Right ventricle myocardium inferior (tissue), 1 donor: ENCODE measurements around the gene KLHL25. TPM values are rescaled to one million over a fixed set of nuclear protein-coding genes. Genes with fewer than 3 reads are reported as not detected.
A peak's percentile ranks its signal among the peaks of the same experiment; 100 is the strongest.

Experiments used
- ATAC-seq: fragments of 200-7000 bp; cut with Tn5 transposase; one replicate; pipeline ENCODE4 v1.9.1; 2020; ENCODE audit warnings: mild to moderate bottlenecking, moderate library complexity
- DNase-seq: peaks from one replicate; pipeline ENCODE4 v3.0.0; 2021; ENCODE audit errors: missing footprints
- intact Hi-C: fragments of 100-400 bp; cut with DNase I; formaldehyde crosslinking; loops from one replicate; pipeline ENCODE4 v1.11.0; 2022
- total RNA-seq: library from RNA; stranded (reverse); fragmentation: NEBNext Ultra II Directional; extraction: Animal tissue kit (Norgen Biotek cat#: 25700); gene quantifications from one replicate; pipeline ENCODE4 v1.2.1, GENCODE V29; 2021
- donor health status: DM: no; HTN: yes; CAD: no; lungs with severe emphysema.

The KLHL25 gene
- total RNA-seq, 1 donor from 2014 or later = 4.5 TPM

DNA sequence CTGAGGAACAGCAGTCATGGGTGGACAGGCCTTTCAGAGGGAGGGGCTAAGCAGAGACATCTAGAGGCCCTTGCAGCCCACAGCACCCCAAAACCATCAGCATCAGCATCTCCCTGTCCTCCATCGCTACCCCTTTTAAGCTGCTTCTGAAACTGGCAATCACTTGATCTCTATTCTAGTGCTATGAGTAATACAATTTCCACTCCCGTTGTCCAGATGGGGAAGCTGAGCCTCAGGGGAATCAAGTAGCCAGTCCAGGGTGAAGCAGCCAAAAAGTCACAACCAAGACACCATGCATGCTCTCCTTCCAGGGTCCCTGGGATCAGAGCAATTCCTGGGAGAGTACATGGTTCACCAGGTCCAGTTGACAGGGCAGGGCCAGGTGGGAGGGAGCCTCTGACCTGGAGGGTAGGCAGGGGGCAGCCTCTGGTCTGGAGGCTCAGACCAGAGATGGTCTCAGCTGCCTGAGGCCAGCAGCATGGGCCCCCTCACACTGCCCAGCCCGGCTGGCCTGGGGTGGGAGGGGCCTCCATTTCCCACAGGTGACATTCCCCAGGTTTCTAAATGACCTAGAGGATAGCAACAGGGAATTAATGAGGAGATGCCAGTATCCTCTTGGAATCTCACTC lies 30.0 kb downstream of the KLHL25 start:
- intact Hi-C loops = no loop called here
- DNase-seq = peak; percentile 57
- no peak for ATAC-seq

- DNase-seq (peak; percentile 56), ATAC-seq (peak; percentile 1)
- intact Hi-C loops = no loop called here
Observed at GRCh38 chr15:85763673-85764633, 30.8 kb downstream of the KLHL25 start.

DNA sequence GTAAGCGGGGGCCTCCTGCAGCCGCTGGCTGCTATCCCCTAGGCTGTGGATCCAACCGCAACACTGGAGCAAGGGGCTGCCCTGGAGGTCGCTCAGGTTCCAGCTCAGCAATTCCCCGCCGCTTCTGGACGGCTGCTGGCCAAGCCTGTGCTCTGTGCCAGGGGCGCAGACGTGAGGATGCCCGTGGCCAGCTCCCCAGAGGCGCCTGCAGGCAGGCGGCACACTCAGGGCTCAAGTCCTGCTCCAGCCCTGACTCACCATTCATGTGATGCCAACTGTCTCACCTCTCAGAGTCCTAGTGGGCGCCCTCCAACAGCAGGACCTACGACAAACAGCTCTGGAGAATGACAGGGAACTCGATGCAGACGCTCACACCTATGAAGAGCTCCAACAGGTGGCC lies 31.6 kb downstream of the KLHL25 start:
- intact Hi-C loops = no loop called here
- peak; percentile 80 for ATAC-seq
- DNase-seq = no peak

DNA sequence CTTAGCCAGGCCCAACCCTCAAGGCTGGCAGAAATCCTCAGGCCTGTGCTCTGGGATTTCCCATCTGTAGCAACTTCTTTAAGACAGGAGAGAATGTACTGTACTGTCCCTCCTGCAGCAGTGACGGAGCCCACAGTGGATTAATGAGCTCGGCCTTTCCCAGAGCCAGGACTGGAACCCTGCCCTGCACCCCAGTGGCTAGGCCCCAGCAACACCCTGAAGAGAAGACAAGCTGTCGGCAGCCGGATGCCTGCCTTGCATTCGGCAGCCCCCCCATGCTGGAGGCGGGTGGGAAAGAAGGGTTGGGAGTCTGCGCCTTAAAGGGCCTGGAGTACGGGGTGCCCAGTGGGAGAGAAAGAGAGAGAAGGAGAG lies 32.0 kb downstream of the KLHL25 start:
- ATAC-seq (peak; percentile 56), DNase-seq (no peak)
- intact Hi-C loops = no loop called here

GRCh38 chr15:85762039-85762755 lies 32.5 kb downstream of the KLHL25 start:
- DNase-seq (no peak), ATAC-seq (no peak)

GRCh38 chr15:85761635-85762034 lies 33.1 kb downstream of the KLHL25 start:
- intact Hi-C loops = no loop called here
- ATAC-seq (no peak), DNase-seq (no peak)

More at GRCh38 chr15:85762039-85762755, 32.5 kb downstream of the KLHL25 start:
- intact Hi-C loops = no loop called here

GRCh38 chr15:85760531-85761371 lies 34.0 kb downstream of the KLHL25 start:
- no peak for ATAC-seq
- DNase-seq = no peak
- intact Hi-C loops = no loop called here

DNA sequence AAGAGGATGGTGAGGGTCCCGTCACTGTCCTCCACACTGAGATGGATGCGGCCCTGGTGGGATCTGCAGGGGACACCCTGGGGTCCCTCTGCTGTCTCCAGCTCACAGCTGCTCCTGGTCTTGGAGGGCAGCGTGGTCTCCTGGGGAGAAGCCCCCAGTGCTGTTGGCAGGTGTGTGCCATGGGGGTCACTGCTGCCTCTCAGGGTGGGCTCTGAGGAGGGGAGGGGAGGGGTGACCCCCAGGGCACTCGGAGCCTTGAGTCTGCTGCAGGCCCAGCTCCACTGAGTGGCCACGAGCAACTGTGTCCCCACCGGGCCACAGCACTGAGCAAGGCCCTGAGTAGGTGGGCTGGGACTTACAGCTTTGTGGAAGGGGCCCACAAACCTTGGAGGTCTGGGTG lies 34.7 kb downstream of the KLHL25 start:
- DNase-seq = no peak
- intact Hi-C loops = no loop called here

DNA sequence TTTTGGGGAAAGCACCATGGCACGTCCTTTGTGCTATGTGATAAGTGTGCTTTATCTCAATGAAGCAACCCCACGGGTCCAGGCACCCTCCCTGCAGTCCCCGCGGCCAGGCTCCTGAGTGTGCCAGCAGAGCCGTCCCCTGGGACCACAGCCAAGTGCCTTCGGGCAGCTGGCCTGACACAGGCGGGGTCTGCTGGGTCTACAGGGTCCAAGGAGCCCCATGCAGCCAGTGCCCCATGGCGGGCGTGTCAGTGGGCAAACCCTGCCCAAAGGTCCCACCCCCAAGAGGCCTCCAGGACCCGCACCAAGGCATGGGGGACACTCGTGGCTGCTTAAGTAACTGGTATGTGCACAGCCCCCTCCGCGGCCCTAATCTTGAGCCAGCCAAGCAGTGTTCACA lies 35.3 kb downstream of the KLHL25 start:
- no peak for ATAC-seq
- intact Hi-C loops = no loop called here

More for the DNA sequence above, 34.7 kb downstream of the KLHL25 start:
- ATAC-seq = no peak

DNA sequence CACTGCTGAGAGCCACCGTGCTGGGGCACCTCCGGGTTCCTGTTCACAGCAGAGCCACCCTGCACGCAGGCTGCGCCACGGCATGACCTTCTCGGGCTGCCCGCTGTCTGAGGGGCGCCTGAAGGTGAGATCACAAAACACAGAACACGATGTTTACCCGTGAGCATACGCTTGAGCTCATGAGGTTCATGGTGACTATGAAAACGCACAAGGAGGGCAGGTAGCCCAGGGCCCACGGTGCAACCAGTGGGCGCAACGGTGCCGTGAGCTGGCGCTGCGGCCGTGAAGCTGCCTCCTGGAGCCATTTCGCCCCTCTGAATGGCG lies 36.1 kb downstream of the KLHL25 start:
- intact Hi-C loops = no loop called here
- DNase-seq (no peak), ATAC-seq (no peak)

More for the DNA sequence above, 35.3 kb downstream of the KLHL25 start:
- no peak for DNase-seq

GRCh38 chr15:85757939-85758654 lies 36.6 kb downstream of the KLHL25 start:
- intact Hi-C loops = no loop called here
- DNase-seq (no peak), ATAC-seq (no peak)

GRCh38 chr15:85757073-85757938 lies 37.4 kb downstream of the KLHL25 start:
- ATAC-seq (peak; percentile 45), DNase-seq (peak; percentile 23)
- intact Hi-C loops = no loop called here

GRCh38 chr15:85756411-85757072 lies 38.2 kb downstream of the KLHL25 start:
- intact Hi-C loops = no loop called here
- DNase-seq (peak; percentile 50), ATAC-seq (no peak)

GRCh38 chr15:85755942-85756341 lies 38.8 kb downstream of the KLHL25 start:
- ATAC-seq (no peak), DNase-seq (peak; percentile 14)
- intact Hi-C loops = no loop called here

GRCh38 chr15:85755471-85755870 lies 39.3 kb downstream of the KLHL25 start:
- no peak for DNase-seq
- no peak for ATAC-seq
- intact Hi-C loops = no loop called here

GRCh38 chr15:85754989-85755388 lies 39.7 kb downstream of the KLHL25 start:
- intact Hi-C loops = loop anchor here (5.0 kb wide), 2 partner anchors 37 to 77 kb away; partner anchors contain the start of gene KLHL25
- ATAC-seq (peak; percentile 23), DNase-seq (peak; percentile 83)
